Measurements from ENCODE around the gene HERPUD1. TPM values are rescaled to one million over a fixed set of nuclear protein-coding genes. Genes with fewer than 3 reads are reported as not detected.
A peak's percentile ranks its signal among the peaks of the same experiment; 100 is the strongest.

The HERPUD1 gene
- total and polyA plus RNA-seq, 9 of the 15 experiments (the other 6 are each of a cell fraction or from before 2014, with no cell fraction given) = 14.2 to 60.7 (median 37.4) TPM

DNA sequence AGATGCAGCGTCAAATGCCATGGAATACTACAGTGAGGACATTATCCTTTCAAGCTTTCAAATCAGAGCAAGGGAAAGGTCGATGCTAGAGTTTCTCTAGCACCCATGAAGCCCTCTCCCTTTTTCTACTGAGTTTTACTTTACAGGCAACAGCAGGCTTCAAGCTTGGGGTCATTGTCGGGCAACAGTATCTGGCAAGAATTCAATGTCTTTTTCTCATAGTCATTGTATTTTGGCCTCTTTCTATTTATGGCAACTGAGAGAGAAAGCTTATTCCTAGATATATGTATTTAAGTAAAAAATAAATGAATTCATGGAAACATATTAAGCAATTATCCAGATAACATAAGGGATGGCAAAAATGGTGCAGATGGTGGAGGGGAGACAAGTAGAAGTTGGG lies 29.4 kb downstream of the HERPUD1 start (continued):
- no peak for TF ChIP-seq CSDE1 (IDR thresholded peaks at IDR 0.05)

DNA sequence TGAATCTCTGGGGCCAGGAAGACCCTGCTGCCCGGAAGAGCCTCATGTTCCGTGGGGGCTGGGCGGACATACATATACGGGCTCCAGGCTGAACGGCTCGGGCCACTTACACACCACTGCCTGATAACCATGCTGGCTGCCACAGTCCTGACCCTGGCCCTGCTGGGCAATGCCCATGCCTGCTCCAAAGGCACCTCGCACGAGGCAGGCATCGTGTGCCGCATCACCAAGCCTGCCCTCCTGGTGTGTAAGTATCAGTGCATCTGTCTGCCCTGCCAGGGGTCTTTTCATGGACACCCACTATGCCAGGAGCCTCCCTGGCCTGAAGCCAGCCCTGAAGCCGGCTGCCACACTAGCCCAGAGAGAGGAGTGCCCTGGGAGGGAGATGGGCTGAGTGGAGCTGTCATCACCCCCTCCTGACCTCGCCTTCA lies 29.9 kb downstream of the HERPUD1 start, which contains the start of gene CETP:
CETP (plus strand) TSS at position 100 of the 431 bp plus-strand sequence; CDS start at position 130, 30 bp downstream.
- H3K27me3 ChIP-seq (ENCODE audit: control insufficient read depth in 2 of 2, insufficient read depth in 2 of 2, low read length in 2 of 2) = peaks cover 17 to 28% of the 10 kb centered on the region in 2 experiments; a peak in 4 of 5 replicates
- CTCF ChIA-PET (ENCODE audit: low intra/inter-chr PET ratio) = no interaction called here
- no peaks in the 10 kb centered on the region for H3K36me3 ChIP-seq (ENCODE audit: control insufficient read depth, insufficient read depth, low read length)
- H3K27ac ChIP-seq (ENCODE audit: extremely low read depth, low read depth, low read length) = no peak within 1 kb of the TSS
- BruUV-seq (replicated peaks) = no TSS peak
- no peaks in the 10 kb centered on the region for H3K9me3 ChIP-seq (replicated peaks; ENCODE audit: control insufficient read depth, insufficient read depth, low read depth, low read length)
- WGBS (ENCODE audit: insufficient coverage, low coverage, missing lambda C conversion rate) = 31% methylated on average over 12 of the region's 12 CpGs
- DNase-seq (ENCODE audit: extremely low read depth in 1 of 4, low spot score in 3 of 4) = no peak
- H4K20me1 ChIP-seq (replicated peaks; ENCODE audit: control insufficient read depth, insufficient read depth, low read length) = no peaks in the 10 kb centered on the region
- no peak within 1 kb of the TSS for H3K4me3 ChIP-seq
- in situ Hi-C loops (cut with MboI) (no loop called here), intact Hi-C loops (cut with micrococcal nuclease) (loop anchor here (5.0 kb wide), 1 partner anchor 55 kb away; no protein-coding TSS in a partner anchor)
- FAIRE-seq = no peak
- 0 out of 2 replicates have a peak within 1 kb of the TSS, but pooled peaks have one; percentile 2 for H2AFZ ChIP-seq (ENCODE audit: low read depth, low read length)
- H3K4me2 ChIP-seq (ENCODE audit: insufficient read depth, low read length) = no peak within 1 kb of the TSS
- H3K9me1 ChIP-seq (ENCODE audit: control insufficient read depth, insufficient read depth, low read length) = no peaks in the 10 kb centered on the region
- peak within 1 kb of the TSS in 1 of 2 experiments; percentile 43; a peak in 1 of 4 replicates for H3K9ac ChIP-seq (ENCODE audit: insufficient read depth in 1 of 2, low read depth in 2 of 2, low read length in 2 of 2)
- no peak for ATAC-seq
- TF ChIP-seq PCBP1 (IDR thresholded peaks at IDR 0.05; ENCODE audit: low read depth, low read length, poor library complexity, severe bottlenecking) (no peak), ESRRA (IDR thresholded peaks at IDR 0.05; ENCODE audit: borderline replicate concordance, low read depth) (0 out of 2 replicates have a peak, but pooled peaks have one; percentile 17)
- H3K4me1 ChIP-seq (replicated peaks in 1 of 2; ENCODE audit: control insufficient read depth in 2 of 2, insufficient read depth in 2 of 2, low read length in 2 of 2) = peaks cover 4 to 22% of the 10 kb centered on the region in 2 experiments; a peak in 4 of 5 replicates
- POLR2A ChIA-PET = interaction anchor here (0.9 to 1.9 kb wide), 4 partner anchors 10 to 20 kb away, joined by 3 to 7 read pairs (median 3); no protein-coding TSS in a partner anchor
- H3K79me2 ChIP-seq (ENCODE audit: control insufficient read depth, insufficient read depth, low read length) = no peaks in the 10 kb centered on the region
